T-cell (primary cell): ENCODE data around the gene TEX2. TPM values are rescaled to one million over a fixed set of nuclear protein-coding genes. Genes with fewer than 3 reads are reported as not detected.
A peak's percentile ranks its signal among the peaks of the same experiment; 100 is the strongest.
"Not testable (repeated sequence)": the region's sequence is repeated elsewhere in the genome, so short reads cannot be mapped to it uniquely, and the experiment has no call there.

ENCODE experiments used
- ATAC-seq, 4 experiments: fragments of 200-7000 bp in 3 of 4; fragments of 150-1000 bp in 1 of 4; cut with Tn5 transposase; replicated peaks in 1 of 4; 1 replicate in 3 of 4; 2 replicates in 1 of 4; pipeline ENCODE4 v1.10.0; 2021; ENCODE audit warnings: moderate library complexity in 3 of 4, mild to moderate bottlenecking in 2 of 4, moderate number of reproducible peaks in 1 of 4
- CTCF ChIA-PET, 2 donors: fragments of 300-600 bp; sonication (Branson Sonifier 250); formaldehyde crosslinking; loops; one replicate each; lab custom pipeline; 2022; ENCODE audit warnings: antibody characterized with exemption in 2 of 2; lab: Charles Lee
- POLR2A ChIA-PET, 2 donors: fragments of 300-600 bp; sonication (Branson Sonifier 250); formaldehyde crosslinking; loops; one replicate each; lab custom pipeline; 2022; ENCODE audit warnings: antibody characterized with exemption in 2 of 2; lab: Charles Lee
- DNase-seq, 35 experiments: peaks; one replicate each; pipeline versions ENCODE4 v3.0.0 to v3.0.0-alpha.2; 2013 to 2023
- H3K27ac ChIP-seq: one replicate; pipeline ENCODE4 v1.5.1; 2013; ENCODE audit warnings: low read length
- H3K27me3 ChIP-seq, 2 experiments: replicated peaks in 1 of 2; 1 replicate in 1 of 2; 2 replicates in 1 of 2; pipeline versions ENCODE4 v1.6.1 to v1.7.0; 2013; ENCODE audit warnings: low read length in 1 of 2, mixed read lengths in 1 of 2; ENCODE audit not compliant: control insufficient read depth in 2 of 2, insufficient read depth in 2 of 2; ENCODE audit errors: extremely low read depth in 1 of 2
- H3K36me3 ChIP-seq, 2 donors: 1 replicate in 1 of 2; 2 replicates in 1 of 2; pipeline versions ENCODE4 v1.6.1 to v1.7.0; 2013; ENCODE audit warnings: low read length in 1 of 2; ENCODE audit not compliant: control insufficient read depth in 2 of 2, insufficient read depth in 1 of 2; ENCODE audit errors: extremely low read depth in 1 of 2
- H3K4me1 ChIP-seq, 2 experiments: 1 replicate in 1 of 2; 2 replicates in 1 of 2; pipeline versions ENCODE4 v1.6.1 to v1.7.0; 2013; ENCODE audit warnings: low read length in 2 of 2, mixed read lengths in 1 of 2; ENCODE audit not compliant: insufficient read depth in 2 of 2, control insufficient read depth in 1 of 2; ENCODE audit errors: extremely low read depth in 1 of 2
- H3K4me3 ChIP-seq, 2 donors: 1 replicate in 1 of 2; 2 replicates in 1 of 2; pipeline versions ENCODE4 v1.5.1 to v1.7.0; 2013; ENCODE audit warnings: mild to moderate bottlenecking in 2 of 2, low read length in 1 of 2, moderate library complexity in 1 of 2; ENCODE audit not compliant: control insufficient read depth in 1 of 2; ENCODE audit errors: extremely low read depth in 1 of 2
- H3K9me3 ChIP-seq: 2 replicates; pipeline ENCODE4 v1.7.0; 2013
- H3K27ac Mint-ChIP-seq, 2 donors: one replicate each; pipeline ENCODE4 v1.8.0; 2020 to 2021; ENCODE audit warnings: mild to moderate bottlenecking in 2 of 2, mixed read lengths in 2 of 2
- H3K27me3 Mint-ChIP-seq, 2 donors: one replicate each; pipeline ENCODE4 v1.8.0; 2021 to 2022; ENCODE audit warnings: mixed read lengths in 2 of 2
- H3K36me3 Mint-ChIP-seq: one replicate; pipeline ENCODE4 v1.8.0; 2021; ENCODE audit warnings: mixed read lengths
- H3K4me1 Mint-ChIP-seq, 3 donors: one replicate each; pipeline ENCODE4 v1.8.0; 2020 to 2022; ENCODE audit warnings: mixed read lengths in 3 of 3, mild to moderate bottlenecking in 1 of 3
- H3K4me3 Mint-ChIP-seq, 3 donors: one replicate each; pipeline ENCODE4 v1.8.0; 2020 to 2022; ENCODE audit warnings: mild to moderate bottlenecking in 3 of 3, mixed read lengths in 3 of 3, moderate library complexity in 3 of 3
- H3K9me3 Mint-ChIP-seq, 3 donors: one replicate each; pipeline ENCODE4 v1.8.0; 2020 to 2022; ENCODE audit warnings: mixed read lengths in 3 of 3
- WGBS: methylation state at CpG from one replicate; pipeline ENCODE4 v1.1.5; 2013; ENCODE audit warnings: missing lambda C conversion rate; ENCODE audit not compliant: insufficient coverage; 5-methylcytosine and 5-hydroxymethylcytosine counted together
- total RNA-seq, 35 experiments: library from RNA in 6 of 35; stranded (reverse) in 6 of 35; fragments of 120-200 nt in 1 of 35; gene quantifications; one replicate each; pipeline versions ENCODE4 v1.2.1 to v1.2.4 and lab custom pipeline; 2013 to 2026

Gene TEX2
- total RNA-seq, 5 donors from 2014 or later (not counting 1 experiment from before 2014, with no cell fraction given), result 12.5 to 16.4 (median 14.8) TPM

GRCh38 chr17:64120972-64121786 is 141.9 kb downstream of the TEX2 start:
- CTCF ChIA-PET, result interaction anchor here (0.5 to 2.4 kb wide), 5 partner anchors 12 to 256 kb away, joined by 3 to 10 read pairs (median 4); no protein-coding TSS in a partner anchor
- peaks cover 8 to 38% of the 10 kb centered on the region in 2 experiments for H3K4me1 ChIP-seq
- peaks cover 29% of the 10 kb centered on the region for H3K36me3 Mint-ChIP-seq
- DNase-seq, result peak in 13 of 35 experiments; percentile 7 to 47 (median 12)
- H3K27ac ChIP-seq, result peak overlapping the region; percentile 65
- H3K36me3 ChIP-seq, H3K9me3 Mint-ChIP-seq, H3K27me3 ChIP-seq, H3K27me3 Mint-ChIP-seq, H3K4me3 ChIP-seq, H3K9me3 ChIP-seq: not testable (repeated sequence)
- WGBS, result 34% methylated on average over 6 of the region's 13 CpGs
- H3K27ac Mint-ChIP-seq, result peak overlapping the region; percentile 93 to 95
- H3K4me3 Mint-ChIP-seq, result peak overlapping the region; percentile 43 to 68 (median 58)
- ATAC-seq, result peak; percentile 56 to 93 (median 69)
- peaks cover 46 to 81% (median 61%) of the 10 kb centered on the region in 3 donors for H3K4me1 Mint-ChIP-seq
- POLR2A ChIA-PET, result interaction anchor here in 1 of 2 donors (0.5 to 1.2 kb wide), 4 partner anchors 9 to 541 kb away, joined by 3 read pairs; no protein-coding TSS in a partner anchor

GRCh38 chr17:64120159-64120810 is 142.8 kb downstream of the TEX2 start:
- Histone ChIP-seq H3K9me3 (no peaks in the 10 kb centered on the region), H3K4me1 (peaks cover 8 to 43% of the 10 kb centered on the region in 2 experiments), H3K27me3 (no peaks in the 10 kb centered on the region), H3K4me3 (no peak overlapping the region), H3K36me3 (no peaks in the 10 kb centered on the region), H3K27ac (peak overlapping the region; percentile 65)
- Mint-ChIP-seq H3K27me3 (no peaks in the 10 kb centered on the region), H3K9me3 (no peaks in the 10 kb centered on the region), H3K36me3 (peaks cover 32% of the 10 kb centered on the region), H3K4me1 (peaks cover 46 to 81% (median 62%) of the 10 kb centered on the region in 3 donors), H3K27ac (peak overlapping the region; percentile 93 to 95), H3K4me3 (peak overlapping the region; percentile 28 to 68 (median 43))
- ChIA-PET CTCF (interaction anchor here in 1 of 2 donors (0.5 to 2.4 kb wide), 4 partner anchors 13 to 255 kb away, joined by 3 to 10 read pairs (median 6); no protein-coding TSS in a partner anchor), POLR2A (interaction anchor here in 1 of 2 donors (0.5 to 1.2 kb wide), 4 partner anchors 14 to 541 kb away, joined by 3 read pairs; no protein-coding TSS in a partner anchor)
- ATAC-seq (no peak), DNase-seq (no peak)
- no CpG with 5 or more reads among the region's 3 CpGs for WGBS

GRCh38 chr17:64117981-64118979 is 144.8 kb downstream of the TEX2 start:
- ATAC-seq (no peak), DNase-seq (no peak)
- no peaks in the 10 kb centered on the region for H3K9me3 ChIP-seq
- H3K4me3 Mint-ChIP-seq, result no peak overlapping the region
- H3K36me3 Mint-ChIP-seq, result peaks cover 30% of the 10 kb centered on the region
- H3K27ac Mint-ChIP-seq, result peak overlapping the region; percentile 16 to 46
- no peaks in the 10 kb centered on the region for H3K27me3 Mint-ChIP-seq
- peaks cover 8 to 45% of the 10 kb centered on the region in 2 experiments for H3K4me1 ChIP-seq
- no peaks in the 10 kb centered on the region for H3K9me3 Mint-ChIP-seq
- ChIA-PET POLR2A (interaction anchor here (0.6 kb wide), 4 partner anchors 8 to 42 kb away, joined by 3 to 4 read pairs (median 3); no protein-coding TSS in a partner anchor), CTCF (interaction anchor here (0.7 to 1.4 kb wide), 4 partner anchors 15 to 314 kb away, joined by 3 to 8 read pairs (median 6); no protein-coding TSS in a partner anchor)
- H3K27me3 ChIP-seq, result no peaks in the 10 kb centered on the region
- H3K4me1 Mint-ChIP-seq, result peaks cover 43 to 78% (median 61%) of the 10 kb centered on the region in 3 donors
- H3K27ac ChIP-seq, result no peak overlapping the region
- no peaks in the 10 kb centered on the region for H3K36me3 ChIP-seq
- WGBS, result 93% methylated on average over 6 of the region's 10 CpGs
- no peak overlapping the region for H3K4me3 ChIP-seq

GRCh38 chr17:64115822-64116534 is 147.1 kb downstream of the TEX2 start:
- H3K36me3 Mint-ChIP-seq, result peaks cover 33% of the 10 kb centered on the region
- ChIA-PET CTCF (interaction anchor here in 1 of 2 donors (0.6 to 1.7 kb wide), 3 partner anchors 9 to 229 kb away, joined by 3 to 5 read pairs (median 5); no protein-coding TSS in a partner anchor), POLR2A (no interaction called here)
- Histone ChIP-seq H3K4me3 (no peak overlapping the region), H3K9me3 (no peaks in the 10 kb centered on the region), H3K27ac (no peak overlapping the region), H3K27me3 (no peaks in the 10 kb centered on the region), H3K36me3 (peaks cover 0 to 3% of the 10 kb centered on the region in 2 donors), H3K4me1 (peaks cover 6 to 37% of the 10 kb centered on the region in 2 experiments)
- no peaks in the 10 kb centered on the region for H3K9me3 Mint-ChIP-seq
- no peaks in the 10 kb centered on the region for H3K27me3 Mint-ChIP-seq
- WGBS, result 13% methylated on average over 4 of the region's 7 CpGs
- peaks cover 40 to 71% (median 45%) of the 10 kb centered on the region in 3 donors for H3K4me1 Mint-ChIP-seq
- DNase-seq (peak in 1 of 35 experiments; percentile 22), ATAC-seq (peak in 1 of 4 experiments; percentile 54)
- peak overlapping the region in 1 of 2 donors; percentile 51 for H3K27ac Mint-ChIP-seq
- H3K4me3 Mint-ChIP-seq, result peak overlapping the region in 2 of 3 donors; percentile 26 to 41

- Mint-ChIP-seq H3K27me3 (no peaks in the 10 kb centered on the region), H3K4me3 (no peak overlapping the region), H3K27ac (peak overlapping the region in 1 of 2 donors; percentile 55), H3K36me3 (peaks cover 32% of the 10 kb centered on the region), H3K9me3 (no peaks in the 10 kb centered on the region), H3K4me1 (peaks cover 39 to 70% (median 43%) of the 10 kb centered on the region in 3 donors)
- DNase-seq (no peak), ATAC-seq (no peak)
- ChIA-PET POLR2A (interaction anchor here in 1 of 2 donors (0.6 to 1.1 kb wide), 3 partner anchors 11 to 430 kb away, joined by 3 to 6 read pairs (median 3); no protein-coding TSS in a partner anchor), CTCF (interaction anchor here in 1 of 2 donors (0.6 to 1.7 kb wide), 4 partner anchors 9 to 228 kb away, joined by 3 to 5 read pairs (median 4); no protein-coding TSS in a partner anchor)
- Histone ChIP-seq H3K36me3 (peaks cover 0 to 3% of the 10 kb centered on the region in 2 donors), H3K9me3 (no peaks in the 10 kb centered on the region), H3K27ac (no peak overlapping the region), H3K4me1 (peaks cover 0 to 33% of the 10 kb centered on the region in 2 experiments), H3K27me3 (no peaks in the 10 kb centered on the region), H3K4me3 (no peak overlapping the region)
- WGBS, result 99% methylated on average over 8 of the region's 8 CpGs
These were observed 147.9 kb downstream of the TEX2 start for GRCh38 chr17:64115043-64115698.
